Measurements from ENCODE around the gene COIL. TPM values are rescaled to one million over a fixed set of nuclear protein-coding genes. Genes with fewer than 3 reads are reported as not detected.

Gene COIL
- total and polyA plus RNA-seq, 2 of the 13 experiments (the other 11 are each of a cell fraction or from before 2014, with no cell fraction given): 8.1 to 29.4 TPM

DNA sequence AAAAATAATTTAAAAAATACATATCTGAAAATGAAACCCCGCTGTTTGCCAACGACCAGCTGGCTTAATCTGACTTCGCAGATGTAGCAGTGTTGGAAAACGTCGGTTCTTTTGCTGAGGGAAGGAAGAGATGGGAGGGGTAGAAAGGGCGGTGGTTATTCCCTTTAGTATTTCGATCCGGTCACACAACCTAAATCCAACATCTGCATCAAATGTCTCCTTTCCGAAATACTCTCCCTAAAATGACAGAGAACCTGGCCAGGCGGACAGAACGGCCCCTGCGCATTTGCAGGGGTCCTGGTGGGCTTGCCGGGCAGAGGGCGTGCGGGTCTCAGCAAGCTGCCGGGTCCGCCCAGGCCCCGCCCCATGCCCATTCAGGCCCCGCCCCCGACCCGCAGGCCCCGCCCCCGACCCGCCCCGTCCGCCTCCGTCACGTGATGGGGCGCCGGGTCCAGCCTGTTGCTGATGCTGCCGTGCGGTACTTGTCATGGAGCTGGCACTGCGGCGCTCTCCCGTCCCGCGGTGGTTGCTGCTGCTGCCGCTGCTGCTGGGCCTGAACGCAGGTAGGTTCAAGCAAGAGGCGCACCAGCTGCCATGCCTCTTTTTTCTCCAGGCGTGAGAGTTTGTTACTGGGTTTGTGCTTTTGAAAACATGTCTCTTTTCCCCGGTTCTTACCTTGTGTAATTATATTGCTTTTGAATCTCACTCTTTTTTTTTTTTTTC is 17.0 kb upstream of the COIL start, which contains the start of gene SCPEP1 (continued):
- TF ChIP-seq, protein P1, sequence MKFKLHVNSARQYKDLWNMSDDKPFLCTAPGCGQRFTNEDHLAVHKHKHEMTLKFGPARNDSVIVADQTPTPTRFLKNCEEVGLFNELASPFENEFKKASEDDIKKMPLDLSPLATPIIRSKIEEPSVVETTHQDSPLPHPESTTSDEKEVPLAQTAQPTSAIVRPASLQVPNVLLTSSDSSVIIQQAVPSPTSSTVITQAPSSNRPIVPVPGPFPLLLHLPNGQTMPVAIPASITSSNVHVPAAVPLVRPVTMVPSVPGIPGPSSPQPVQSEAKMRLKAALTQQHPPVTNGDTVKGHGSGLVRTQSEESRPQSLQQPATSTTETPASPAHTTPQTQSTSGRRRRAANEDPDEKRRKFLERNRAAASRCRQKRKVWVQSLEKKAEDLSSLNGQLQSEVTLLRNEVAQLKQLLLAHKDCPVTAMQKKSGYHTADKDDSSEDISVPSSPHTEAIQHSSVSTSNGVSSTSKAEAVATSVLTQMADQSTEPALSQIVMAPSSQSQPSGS (CRISPR knock-in tag; IDR thresholded peaks at IDR 0.05): no peak
- no peak for TF ChIP-seq ZKSCAN8 (CRISPR knock-in tag; IDR thresholded peaks at IDR 0.05; ENCODE audit: borderline replicate concordance)
- TF ChIP-seq ZNF263 (CRISPR knock-in tag; IDR thresholded peaks at IDR 0.05): no peak
- TF ChIP-seq ETV5 (CRISPR knock-in tag; IDR thresholded peaks at IDR 0.05; ENCODE audit: borderline replicate concordance): no peak
- TF ChIP-seq ZBTB8A (CRISPR knock-in tag; IDR thresholded peaks at IDR 0.05; ENCODE audit: borderline replicate concordance, low read depth): no peak
- TF ChIP-seq TBX2 (CRISPR knock-in tag; IDR thresholded peaks at IDR 0.05; ENCODE audit: borderline replicate concordance): no peak
- peak; percentile 52; the same call in 1 of the 2 replicates for TF ChIP-seq RBFOX2 (IDR thresholded peaks at IDR 0.05; ENCODE audit: low read depth, low read length)
- no peak for TF ChIP-seq TOPORS (CRISPR knock-in tag; IDR thresholded peaks at IDR 0.05)
- TF ChIP-seq SIN3A (IDR thresholded peaks at IDR 0.05; ENCODE audit: borderline replicate concordance, low read depth, low read length): 0 out of 2 replicates have a peak, but pooled peaks have one; percentile 72
- no peak for TF ChIP-seq HNRNPL (IDR thresholded peaks at IDR 0.05; ENCODE audit: low read depth, low read length)
- no peak for TF ChIP-seq EEA1 (CRISPR knock-in tag; IDR thresholded peaks at IDR 0.05; ENCODE audit: borderline replicate concordance)
- TF ChIP-seq KLF12 (CRISPR knock-in tag; IDR thresholded peaks at IDR 0.05; ENCODE audit: borderline replicate concordance): no peak
- no peak for TF ChIP-seq ZNF235 (CRISPR knock-in tag; IDR thresholded peaks at IDR 0.05; ENCODE audit: borderline replicate concordance)
- TF ChIP-seq STAT5B (CRISPR knock-in tag; IDR thresholded peaks at IDR 0.05): no peak
- TF ChIP-seq ZFP37 (CRISPR knock-in tag; IDR thresholded peaks at IDR 0.05; ENCODE audit: borderline replicate concordance): no peak
- no peak for TF ChIP-seq ZNF616 (CRISPR knock-in tag; IDR thresholded peaks at IDR 0.05; ENCODE audit: low read depth)
- TF ChIP-seq, protein P2, sequence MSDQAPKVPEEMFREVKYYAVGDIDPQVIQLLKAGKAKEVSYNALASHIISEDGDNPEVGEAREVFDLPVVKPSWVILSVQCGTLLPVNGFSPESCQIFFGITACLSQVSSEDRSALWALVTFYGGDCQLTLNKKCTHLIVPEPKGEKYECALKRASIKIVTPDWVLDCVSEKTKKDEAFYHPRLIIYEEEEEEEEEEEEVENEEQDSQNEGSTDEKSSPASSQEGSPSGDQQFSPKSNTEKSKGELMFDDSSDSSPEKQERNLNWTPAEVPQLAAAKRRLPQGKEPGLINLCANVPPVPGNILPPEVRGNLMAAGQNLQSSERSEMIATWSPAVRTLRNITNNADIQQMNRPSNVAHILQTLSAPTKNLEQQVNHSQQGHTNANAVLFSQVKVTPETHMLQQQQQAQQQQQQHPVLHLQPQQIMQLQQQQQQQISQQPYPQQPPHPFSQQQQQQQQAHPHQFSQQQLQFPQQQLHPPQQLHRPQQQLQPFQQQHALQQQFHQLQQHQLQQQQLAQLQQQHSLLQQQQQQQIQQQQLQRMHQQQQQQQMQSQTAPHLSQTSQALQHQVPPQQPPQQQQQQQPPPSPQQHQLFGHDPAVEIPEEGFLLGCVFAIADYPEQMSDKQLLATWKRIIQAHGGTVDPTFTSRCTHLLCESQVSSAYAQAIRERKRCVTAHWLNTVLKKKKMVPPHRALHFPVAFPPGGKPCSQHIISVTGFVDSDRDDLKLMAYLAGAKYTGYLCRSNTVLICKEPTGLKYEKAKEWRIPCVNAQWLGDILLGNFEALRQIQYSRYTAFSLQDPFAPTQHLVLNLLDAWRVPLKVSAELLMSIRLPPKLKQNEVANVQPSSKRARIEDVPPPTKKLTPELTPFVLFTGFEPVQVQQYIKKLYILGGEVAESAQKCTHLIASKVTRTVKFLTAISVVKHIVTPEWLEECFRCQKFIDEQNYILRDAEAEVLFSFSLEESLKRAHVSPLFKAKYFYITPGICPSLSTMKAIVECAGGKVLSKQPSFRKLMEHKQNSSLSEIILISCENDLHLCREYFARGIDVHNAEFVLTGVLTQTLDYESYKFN (CRISPR knock-in tag; conservative IDR thresholded peaks at IDR 0.05): no peak
- TF ChIP-seq ZNF543 (CRISPR knock-in tag; IDR thresholded peaks at IDR 0.05): peak; percentile 58; the same call in 1 of the 2 replicates
- peak; percentile 67 for TF ChIP-seq CBX1 (IDR thresholded peaks at IDR 0.05; ENCODE audit: low read depth)
- TF ChIP-seq SATB2 (CRISPR knock-in tag; IDR thresholded peaks at IDR 0.05): no peak
- no peak for TF ChIP-seq MTF2 (CRISPR knock-in tag; IDR thresholded peaks at IDR 0.05; ENCODE audit: borderline replicate concordance)
- TF ChIP-seq JDP2 (CRISPR knock-in tag; IDR thresholded peaks at IDR 0.05; ENCODE audit: borderline replicate concordance): no peak
